Endometrial microvascular endothelial cells (primary cell): ENCODE data around the gene ARSD. TPM values are rescaled to one million over a fixed set of nuclear protein-coding genes. Genes with fewer than 3 reads are reported as not detected.
"Not testable (repeated sequence)": the region's sequence is repeated elsewhere in the genome, so short reads cannot be mapped to it uniquely, and the experiment has no call there.

Source experiments
- in situ Hi-C: cut with HindIII; loops from 2 replicates; pipeline ENCODE4 v1.10.0; 2017; ENCODE audit warnings: low sequenced_read_pairs, low pct_unique_long_range_greater_than_20kb; ENCODE audit errors: inconsistent ontology term
- total RNA-seq: library from RNA; depleted of rRNA; stranded (reverse); fragments of >200 nt; gene quantifications from one replicate; pipeline ENCODE4 v1.2.3, GENCODE V29; 2015; ENCODE audit errors: inconsistent ontology term

The ARSD gene
- 37.9 TPM for total RNA-seq

- in situ Hi-C loops, result no loop called here
These were observed at the start of gene ARSD for GRCh38 chrX:2928583-2929434. Gene ARSD, minus strand, starts transcription at chrX:2929339. Its CDS starts 64 bp downstream, at chrX:2929275.

GRCh38 chrX:2978639-2979038 lies 49.5 kb upstream of the ARSD start:
- in situ Hi-C loops, result not testable (repeated sequence)

- in situ Hi-C loops, result no loop called here
These were observed 45.8 kb upstream of the ARSD start for GRCh38 chrX:2974961-2975360.

GRCh38 chrX:2972391-2972790 lies 43.3 kb upstream of the ARSD start:
- in situ Hi-C loops, result no loop called here

GRCh38 chrX:2969021-2969420 lies 39.9 kb upstream of the ARSD start:
- in situ Hi-C loops, result no loop called here

GRCh38 chrX:2967998-2968909 lies 39.1 kb upstream of the ARSD start:
- in situ Hi-C loops, result no loop called here

- in situ Hi-C loops, result no loop called here
These were observed 38.4 kb upstream of the ARSD start for GRCh38 chrX:2967584-2967983.

- in situ Hi-C loops, result no loop called here
These were observed 37.9 kb upstream of the ARSD start for GRCh38 chrX:2967012-2967411.

- in situ Hi-C loops, result no loop called here
These were observed 36.8 kb upstream of the ARSD start for GRCh38 chrX:2965965-2966364.

GRCh38 chrX:2963992-2964794 lies 35.1 kb upstream of the ARSD start:
- in situ Hi-C loops, result not testable (repeated sequence)

- in situ Hi-C loops, result not testable (repeated sequence)
These were observed 34.3 kb upstream of the ARSD start for GRCh38 chrX:2963449-2963848.

GRCh38 chrX:2962381-2962780 lies 33.2 kb upstream of the ARSD start:
- in situ Hi-C loops, result no loop called here

- in situ Hi-C loops, result no loop called here
These were observed 31.8 kb upstream of the ARSD start for GRCh38 chrX:2960861-2961515.

GRCh38 chrX:2958199-2958598 lies 29.1 kb upstream of the ARSD start:
- in situ Hi-C loops, result no loop called here

- in situ Hi-C loops, result no loop called here
These were observed 26.7 kb upstream of the ARSD start for GRCh38 chrX:2955838-2956237.

- in situ Hi-C loops, result no loop called here
These were observed 26.1 kb upstream of the ARSD start for GRCh38 chrX:2955281-2955680.

- in situ Hi-C loops, result no loop called here
These were observed 25.4 kb upstream of the ARSD start for GRCh38 chrX:2954541-2954940.

GRCh38 chrX:2937942-2938341 lies 8.8 kb upstream of the ARSD start:
- in situ Hi-C loops, result not testable (repeated sequence)
